ENCODE results near the gene NPTN. TPM values are rescaled to one million over a fixed set of nuclear protein-coding genes. Genes with fewer than 3 reads are reported as not detected.

NPTN gene
- polyA plus RNA-seq, 1 donor (not counting 4 experiments of a cell fraction or from before 2014, with no cell fraction given), result 223 TPM

- no peak overlapping the region for H3K9ac ChIP-seq (ENCODE audit: control insufficient read depth, extremely low read depth, insufficient read depth, low read length)
- H3K9me1 ChIP-seq (ENCODE audit: control insufficient read depth, extremely low read depth, insufficient read depth, low read length), result no peaks in the 10 kb centered on the region
- H4K20me1 ChIP-seq (ENCODE audit: control insufficient read depth, extremely low read depth, insufficient read depth, low read length), result no peaks in the 10 kb centered on the region
- DNase-seq (ENCODE audit: low read depth, low spot score) (no peak), FAIRE-seq (no peak)
- no peak for TF ChIP-seq CTCF (optimal IDR thresholded peaks at IDR 0.05 in 1 of 3, IDR thresholded peaks at IDR 0.05 in 1 of 3, conservative IDR thresholded peaks at IDR 0.05 in 1 of 3; ENCODE audit: extremely low read depth in 1 of 3, insufficient read depth in 2 of 3, low read length in 3 of 3)
- no peak for TF ChIP-seq EZH2 (IDR thresholded peaks at IDR 0.05; ENCODE audit: low read length)
- no peaks in the 10 kb centered on the region for H3K27me3 ChIP-seq (ENCODE audit: control insufficient read depth, extremely low read depth, insufficient read depth, low read length)
- no peaks in the 10 kb centered on the region for H3K9me3 ChIP-seq (ENCODE audit: control insufficient read depth, low read depth, low read length)
- no peak overlapping the region for H2AFZ ChIP-seq (ENCODE audit: control insufficient read depth, low read length)
- H3K4me2 ChIP-seq (ENCODE audit: control insufficient read depth, extremely low read depth, insufficient read depth, low read depth, low read length), result no peak overlapping the region
- no peak overlapping the region for H3K4me3 ChIP-seq (ENCODE audit: control insufficient read depth in 2 of 3, extremely low read depth in 1 of 3, insufficient read depth in 2 of 3, low read depth in 1 of 3, low read length in 3 of 3)
- H3K27ac ChIP-seq (ENCODE audit: control insufficient read depth, insufficient read depth, low read length), result no peak overlapping the region
- no peaks in the 10 kb centered on the region for H3K79me2 ChIP-seq (ENCODE audit: control insufficient read depth, insufficient read depth, low read length)
- no peaks in the 10 kb centered on the region for H3K4me1 ChIP-seq (ENCODE audit: control insufficient read depth, extremely low read depth, insufficient read depth, low read length)
- H3K36me3 ChIP-seq (ENCODE audit: control insufficient read depth in 2 of 2, extremely low read depth in 1 of 2, insufficient read depth in 2 of 2, low read length in 2 of 2), result no peaks in the 10 kb centered on the region
- dilution Hi-C loops (cut with MboI; ENCODE audit: extremely low pct_ligation_motif_present, low sequenced_read_pairs), result no loop called here
Measured at GRCh38 chr15:73515527-73515926, 117.7 kb downstream of the NPTN start.

Other genes with a start within 250 kb of the NPTN start
- not detected in 3 replicates for gene REC114, start 190.2 kb downstream of the NPTN start, polyA plus RNA-seq
- 48.9 to 135 TPM (median 62.9 TPM) in 3 replicates for gene CD276, start 51.0 kb upstream of the NPTN start, polyA plus RNA-seq
- 0.26 to 1.5 TPM (median 0.47 TPM) in 3 replicates for gene INSYN1, start 120.0 kb upstream of the NPTN start, polyA plus RNA-seq
- gene TBC1D21, start 240.2 kb upstream of the NPTN start, polyA plus RNA-seq, result not detected in 3 replicates

All from keratinocyte (primary cell).